Body of pancreas (tissue), 4 donors: ENCODE measurements around the gene SLC39A10. TPM values are rescaled to one million over a fixed set of nuclear protein-coding genes. Genes with fewer than 3 reads are reported as not detected.

Source experiments
- ATAC-seq: fragments of 150-250 bp; one replicate; pipeline ENCODE4 v1.9.1; 2016
- DNase-seq, 4 donors: peaks; one replicate each; pipeline ENCODE4 v3.0.0-alpha.2; 2019
- H3K27ac ChIP-seq, 4 donors: fragments of 200-600 bp; sonication (generic); 1 replicate in 3 of 4; 2 replicates in 1 of 4; pipeline versions ENCODE4 v1.5.1 to v1.6.1; 2016 to 2019; ENCODE audit warnings: mild to moderate bottlenecking in 1 of 4, mixed read lengths in 1 of 4, moderate library complexity in 1 of 4
- H3K27me3 ChIP-seq, 2 donors: fragments of 200-600 bp; sonication (generic); one replicate each; pipeline ENCODE4 v1.6.0; 2016; ENCODE audit warnings: mild to moderate bottlenecking in 1 of 2
- H3K36me3 ChIP-seq, 2 donors: fragments of 200-600 bp; sonication (generic); replicated peaks in 1 of 2; 2 replicates each; pipeline ENCODE4 v1.5.1; 2016; ENCODE audit warnings: low read depth in 2 of 2; ENCODE audit not compliant: insufficient read depth in 1 of 2
- H3K4me1 ChIP-seq: fragments of 200-600 bp; sonication (generic); one replicate; pipeline ENCODE4 v1.6.0; 2016
- H3K4me3 ChIP-seq, 2 donors: fragments of 200-600 bp; sonication (generic); 1 replicate in 1 of 2; 2 replicates in 1 of 2; pipeline ENCODE4 v1.5.1; 2016 to 2019
- H3K9me3 ChIP-seq, 3 donors: fragments of 200-600 bp; sonication (generic); 1 replicate in 2 of 3; 2 replicates in 1 of 3; pipeline ENCODE4 v1.5.1; 2016
- POLR2A ChIP-seq, 3 donors: fragments of 450-650 bp; IDR thresholded peaks; one replicate each; pipeline ENCODE4 v1.6.1; 2016; ENCODE audit warnings: antibody characterized with exemption in 3 of 3, mild to moderate bottlenecking in 2 of 3
- WGBS, 2 donors: methylation state at CpG; one replicate each; pipeline ENCODE4 v1.1.5; 2017; 5-methylcytosine and 5-hydroxymethylcytosine counted together
- intact Hi-C: fragments of 100-400 bp; cut with DNase I; formaldehyde crosslinking; loops from one replicate; pipeline ENCODE4 v1.15.1; 2023
- total RNA-seq, 2 donors: library from RNA; depleted of rRNA; stranded (reverse); fragments of >200 nt; gene quantifications; one replicate each; pipeline ENCODE4 v1.1.0, GENCODE V29; 2016
- TF ChIP-seq, protein P1 (sequence below), 7 experiments: fragments of 450-650 bp in 4 of 7; fragments of 200-600 bp in 3 of 7; sonication (generic) in 3 of 7; IDR thresholded peaks; one replicate each; pipeline ENCODE4 v1.5.1; 2016 to 2019; ENCODE audit warnings: antibody characterized with exemption in 7 of 7

SLC39A10 gene
- total RNA-seq, 2 donors from 2014 or later, result 17.8 to 18.7 TPM

DNA sequence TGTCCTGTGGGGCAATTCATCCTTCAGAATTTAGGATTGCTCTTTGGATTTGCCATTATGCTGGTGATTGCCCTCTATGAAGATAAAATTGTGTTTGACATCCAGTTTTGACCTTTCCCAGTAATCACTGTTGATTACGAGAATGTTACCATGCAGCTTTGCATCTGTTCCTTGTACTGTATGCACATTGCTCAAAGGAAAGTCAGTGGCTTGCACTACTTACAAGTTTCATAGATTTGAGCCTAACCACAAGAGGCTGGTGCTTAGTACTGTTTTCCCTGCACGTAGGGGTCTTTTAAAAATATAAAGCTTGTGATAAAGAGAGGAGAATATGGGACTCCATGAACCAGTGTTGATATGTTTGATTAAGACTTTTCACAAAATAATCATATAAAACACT lies 77.9 kb downstream of the SLC39A10 start:
- 78 to 84% methylated on average over 2 of the region's 2 CpGs for WGBS, 2 donors

DNA sequence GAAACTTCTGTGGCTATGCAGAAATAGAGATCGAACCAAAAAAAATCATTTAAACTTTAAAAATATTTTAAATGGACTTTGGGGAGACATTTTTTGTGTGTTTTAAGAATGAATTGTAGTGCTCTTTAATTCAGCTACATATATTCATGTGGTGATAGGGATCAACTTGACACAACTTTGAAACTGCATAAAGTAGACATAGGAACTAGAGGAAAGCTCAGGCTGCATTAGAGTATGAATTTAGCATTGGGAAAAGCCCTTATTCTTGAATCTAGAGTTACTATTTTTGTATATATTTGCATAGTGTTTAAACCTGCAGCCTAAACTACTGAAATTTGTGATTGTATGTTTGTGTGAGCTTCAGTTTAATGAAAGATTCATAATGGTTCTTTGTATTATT lies 78.3 kb downstream of the SLC39A10 start:
- Histone ChIP-seq H3K36me3 (no peaks in the 10 kb centered on the region), H3K27me3 (no peaks in the 10 kb centered on the region), H3K27ac (no peak overlapping the region), H3K4me3 (no peak overlapping the region), H3K4me1 (no peaks in the 10 kb centered on the region), H3K9me3 (no peaks in the 10 kb centered on the region)
- intact Hi-C loops, result no loop called here
- ATAC-seq (no peak), DNase-seq (no peak)
- WGBS, 2 donors, result 90 to 100% methylated on average over 1 of the region's 1 CpG
- TF ChIP-seq, protein P1, sequence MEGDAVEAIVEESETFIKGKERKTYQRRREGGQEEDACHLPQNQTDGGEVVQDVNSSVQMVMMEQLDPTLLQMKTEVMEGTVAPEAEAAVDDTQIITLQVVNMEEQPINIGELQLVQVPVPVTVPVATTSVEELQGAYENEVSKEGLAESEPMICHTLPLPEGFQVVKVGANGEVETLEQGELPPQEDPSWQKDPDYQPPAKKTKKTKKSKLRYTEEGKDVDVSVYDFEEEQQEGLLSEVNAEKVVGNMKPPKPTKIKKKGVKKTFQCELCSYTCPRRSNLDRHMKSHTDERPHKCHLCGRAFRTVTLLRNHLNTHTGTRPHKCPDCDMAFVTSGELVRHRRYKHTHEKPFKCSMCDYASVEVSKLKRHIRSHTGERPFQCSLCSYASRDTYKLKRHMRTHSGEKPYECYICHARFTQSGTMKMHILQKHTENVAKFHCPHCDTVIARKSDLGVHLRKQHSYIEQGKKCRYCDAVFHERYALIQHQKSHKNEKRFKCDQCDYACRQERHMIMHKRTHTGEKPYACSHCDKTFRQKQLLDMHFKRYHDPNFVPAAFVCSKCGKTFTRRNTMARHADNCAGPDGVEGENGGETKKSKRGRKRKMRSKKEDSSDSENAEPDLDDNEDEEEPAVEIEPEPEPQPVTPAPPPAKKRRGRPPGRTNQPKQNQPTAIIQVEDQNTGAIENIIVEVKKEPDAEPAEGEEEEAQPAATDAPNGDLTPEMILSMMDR (IDR thresholded peaks at IDR 0.05), result no peak
- TF ChIP-seq POLR2A (IDR thresholded peaks at IDR 0.05), result no peak

More for the DNA sequence above, 77.9 kb downstream of the SLC39A10 start:
- H3K36me3 ChIP-seq, result no peaks in the 10 kb centered on the region
- H3K27ac ChIP-seq, result no peak overlapping the region
- H3K27me3 ChIP-seq, result no peaks in the 10 kb centered on the region
- no peaks in the 10 kb centered on the region for H3K9me3 ChIP-seq
- intact Hi-C loops, result no loop called here
- H3K4me3 ChIP-seq, result no peak overlapping the region
- TF ChIP-seq, protein P1 (IDR thresholded peaks at IDR 0.05), result no peak
- no peak for TF ChIP-seq POLR2A (IDR thresholded peaks at IDR 0.05)
- DNase-seq, result no peak
- H3K4me1 ChIP-seq, result no peaks in the 10 kb centered on the region
- ATAC-seq, result no peak

DNA sequence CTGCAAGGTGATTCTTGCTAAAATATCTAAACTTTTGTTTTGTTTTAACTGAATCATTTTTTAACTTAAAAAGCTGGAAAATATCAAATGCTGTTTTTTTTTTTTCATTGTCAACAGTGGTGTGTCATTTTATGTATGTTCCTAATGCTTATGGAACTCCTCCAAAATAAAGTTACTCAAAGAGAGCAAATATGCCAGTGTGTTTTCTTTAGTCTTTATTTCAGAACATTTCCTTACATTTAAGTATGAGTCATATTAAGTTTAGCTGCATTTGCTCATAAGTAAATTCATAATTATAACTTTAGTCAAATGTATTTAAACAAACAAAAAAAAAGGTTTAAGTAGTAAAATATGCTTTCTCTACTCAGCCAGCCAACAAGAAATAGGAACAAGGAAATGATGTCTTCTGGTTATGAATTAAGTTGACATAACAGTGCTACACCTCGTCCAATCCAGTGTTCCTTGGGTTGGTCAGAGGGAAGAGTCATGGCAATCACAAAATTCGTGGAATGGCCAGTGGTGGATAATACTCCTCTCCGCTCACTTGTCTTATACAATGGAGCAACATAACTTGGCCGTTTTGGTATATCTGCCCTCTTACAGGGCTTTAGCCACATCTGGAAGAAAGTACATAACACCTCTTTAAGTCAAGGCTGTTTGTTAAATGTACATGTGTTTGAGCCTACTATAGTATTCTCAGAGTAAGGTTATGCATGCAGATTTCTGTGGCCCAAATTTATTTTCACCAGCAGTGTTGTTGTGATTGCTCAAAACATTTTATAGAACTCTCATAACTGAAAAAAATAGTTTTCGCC lies 80.7 kb downstream of the SLC39A10 start:
- H3K4me1 ChIP-seq, result no peaks in the 10 kb centered on the region
- WGBS, 2 donors, result 73 to 75% methylated on average over 5 of the region's 5 CpGs
- ATAC-seq (no peak), DNase-seq (no peak)
- H3K27ac ChIP-seq, result no peak overlapping the region
- no peak for TF ChIP-seq POLR2A (IDR thresholded peaks at IDR 0.05)
- H3K9me3 ChIP-seq, result no peaks in the 10 kb centered on the region
- H3K27me3 ChIP-seq, result no peaks in the 10 kb centered on the region
- H3K36me3 ChIP-seq, result no peaks in the 10 kb centered on the region
- no peak overlapping the region for H3K4me3 ChIP-seq
- intact Hi-C loops, result no loop called here

DNA sequence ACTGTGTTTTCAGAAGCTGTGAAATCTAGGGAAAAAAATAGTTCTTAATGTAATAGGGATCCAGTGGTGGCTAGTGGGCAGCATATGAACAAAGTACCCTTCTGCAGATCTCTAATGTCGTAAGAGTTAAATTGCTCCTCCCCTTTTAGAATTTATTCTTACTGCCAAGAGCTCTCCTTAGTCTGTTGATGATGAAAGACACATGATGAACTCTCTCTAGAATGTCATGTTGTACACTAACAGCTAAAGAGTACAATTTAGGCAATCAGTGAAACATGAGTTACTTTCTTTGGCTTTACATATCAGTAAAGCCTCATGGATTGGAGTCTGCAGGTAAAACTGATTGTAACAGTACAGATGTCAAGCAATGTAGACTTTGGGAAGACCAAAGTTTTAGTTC lies 84.2 kb downstream of the SLC39A10 start:
- WGBS, 2 donors, result 94 to 96% methylated on average over 1 of the region's 1 CpG
- H3K4me1 ChIP-seq, result no peaks in the 10 kb centered on the region
- intact Hi-C loops, result no loop called here
- H3K36me3 ChIP-seq, result no peaks in the 10 kb centered on the region
- DNase-seq (no peak), ATAC-seq (no peak)
- H3K9me3 ChIP-seq, result no peaks in the 10 kb centered on the region
- TF ChIP-seq POLR2A (IDR thresholded peaks at IDR 0.05), result no peak
- TF ChIP-seq, protein P1 (IDR thresholded peaks at IDR 0.05), result no peak
- no peak overlapping the region for H3K27ac ChIP-seq
- no peak overlapping the region for H3K4me3 ChIP-seq
- no peaks in the 10 kb centered on the region for H3K27me3 ChIP-seq

DNA sequence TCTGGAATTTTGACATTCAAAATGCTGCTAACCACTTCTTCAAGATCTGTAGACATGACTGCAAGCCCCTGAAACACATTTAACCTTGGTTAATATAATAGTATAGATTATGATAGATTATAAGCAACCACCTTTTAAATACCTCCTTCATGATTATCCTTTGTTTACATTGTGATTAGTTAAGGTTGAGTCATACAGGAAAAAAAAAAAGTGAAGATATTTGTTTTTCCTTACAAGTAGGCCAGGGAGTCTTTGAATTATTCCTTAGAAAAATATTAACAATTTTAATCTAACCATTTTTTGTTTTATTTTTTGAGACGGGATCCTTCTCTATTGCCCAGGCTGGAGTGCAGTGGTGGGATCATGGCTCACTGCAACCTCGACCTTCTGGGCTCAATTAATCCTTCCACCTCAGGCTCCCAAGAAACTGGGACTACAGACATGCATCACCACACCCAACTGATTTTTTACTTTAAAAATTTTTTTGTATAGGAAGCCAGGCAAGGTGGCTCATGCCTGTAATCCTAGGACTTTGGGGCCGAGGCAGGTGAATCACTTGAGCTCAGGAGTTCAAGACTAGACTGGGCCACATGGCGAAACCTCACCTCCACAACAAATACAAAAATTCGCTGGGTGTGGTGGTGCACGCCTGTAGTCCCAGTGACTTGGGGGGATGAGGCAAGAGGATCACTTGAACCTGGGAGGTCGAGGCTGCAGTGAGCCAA lies 99.4 kb downstream of the SLC39A10 start:
- no peak overlapping the region for H3K4me3 ChIP-seq
- peaks cover 7% of the 10 kb centered on the region for H3K4me1 ChIP-seq
- H3K36me3 ChIP-seq, result no peaks in the 10 kb centered on the region
- intact Hi-C loops, result no loop called here
- whole genome bisulfite sequencing, 2 donors, result 80 to 82% methylated on average over 7 of the region's 7 CpGs
- ATAC-seq (peak; percentile 38), DNase-seq (no peak)
- no peaks in the 10 kb centered on the region for H3K27me3 ChIP-seq
- H3K27ac ChIP-seq, result no peak overlapping the region
- TF ChIP-seq POLR2A (IDR thresholded peaks at IDR 0.05), result no peak
- TF ChIP-seq, protein P1 (IDR thresholded peaks at IDR 0.05), result no peak
- no peaks in the 10 kb centered on the region for H3K9me3 ChIP-seq
